DND-41 (cell line): ENCODE measurements around the gene EBF4.

Source experiments
- CTCF ChIP-seq: IDR thresholded peaks from 2 replicates; pipeline ENCODE4 v1.5.1; 2012; ENCODE audit warnings: borderline replicate concordance, low read length, moderate library complexity, mild to moderate bottlenecking; ENCODE audit not compliant: poor library complexity, severe bottlenecking; ENCODE audit errors: extremely low read depth
- EZH2 ChIP-seq: IDR thresholded peaks from 3 replicates; pipeline ENCODE4 v1.6.1; 2012; ENCODE audit warnings: borderline replicate concordance, low read depth, mild to moderate bottlenecking, moderate library complexity, low read length, inconsistent platforms; ENCODE audit not compliant: severe bottlenecking

- no peak for TF ChIP-seq EZH2
- no peak for TF ChIP-seq CTCF
Observed at GRCh38 chr20:2741463-2741862, 48.9 kb downstream of the EBF4 start.
